ENCODE data around the gene PCNX2.

Gene PCNX2

GRCh38 chr1:233261695-233262094 lies 33.8 kb downstream of the PCNX2 start:
- H3K4me3 ChIP-seq (ENCODE audit: low read depth, low read length) = no peak overlapping the region
- no peak for DNase-seq (ENCODE audit: low read depth)
- TF ChIP-seq CTCF (conservative IDR thresholded peaks at IDR 0.05; ENCODE audit: low read depth, low read length) = no peak

- H3K4me3 ChIP-seq (ENCODE audit: low read depth, low read length) = no peak overlapping the region
- TF ChIP-seq CTCF (conservative IDR thresholded peaks at IDR 0.05; ENCODE audit: low read depth, low read length) = no peak
- DNase-seq (ENCODE audit: low read depth) = no peak
Measured at GRCh38 chr1:233261206-233261605, 34.3 kb downstream of the PCNX2 start.

GRCh38 chr1:233257786-233258185 lies 37.7 kb downstream of the PCNX2 start:
- TF ChIP-seq CTCF (conservative IDR thresholded peaks at IDR 0.05; ENCODE audit: low read depth, low read length) = no peak
- DNase-seq (ENCODE audit: low read depth) = no peak
- H3K4me3 ChIP-seq (ENCODE audit: low read depth, low read length) = no peak overlapping the region

- DNase-seq (ENCODE audit: low read depth) = no peak
- no peak for TF ChIP-seq CTCF (conservative IDR thresholded peaks at IDR 0.05; ENCODE audit: low read depth, low read length)
- H3K4me3 ChIP-seq (ENCODE audit: low read depth, low read length) = no peak overlapping the region
Measured at GRCh38 chr1:233256789-233257188, 38.7 kb downstream of the PCNX2 start.

- no peak for DNase-seq (ENCODE audit: low read depth)
- TF ChIP-seq CTCF (conservative IDR thresholded peaks at IDR 0.05; ENCODE audit: low read depth, low read length) = no peak
- H3K4me3 ChIP-seq (ENCODE audit: low read depth, low read length) = no peak overlapping the region
Measured at GRCh38 chr1:233256191-233256590, 39.3 kb downstream of the PCNX2 start.

- no peak for DNase-seq (ENCODE audit: low read depth)
- no peak for TF ChIP-seq CTCF (conservative IDR thresholded peaks at IDR 0.05; ENCODE audit: low read depth, low read length)
- H3K4me3 ChIP-seq (ENCODE audit: low read depth, low read length) = no peak overlapping the region
Measured at GRCh38 chr1:233255145-233255544, 40.4 kb downstream of the PCNX2 start.

- no peak for DNase-seq (ENCODE audit: low read depth)
- no peak for TF ChIP-seq CTCF (conservative IDR thresholded peaks at IDR 0.05; ENCODE audit: low read depth, low read length)
- no peak overlapping the region for H3K4me3 ChIP-seq (ENCODE audit: low read depth, low read length)
Measured at GRCh38 chr1:233253832-233254331, 41.6 kb downstream of the PCNX2 start.

Measured in choroid plexus epithelial cell (primary cell).